Measurements from ENCODE around the gene USP37.

DNA sequence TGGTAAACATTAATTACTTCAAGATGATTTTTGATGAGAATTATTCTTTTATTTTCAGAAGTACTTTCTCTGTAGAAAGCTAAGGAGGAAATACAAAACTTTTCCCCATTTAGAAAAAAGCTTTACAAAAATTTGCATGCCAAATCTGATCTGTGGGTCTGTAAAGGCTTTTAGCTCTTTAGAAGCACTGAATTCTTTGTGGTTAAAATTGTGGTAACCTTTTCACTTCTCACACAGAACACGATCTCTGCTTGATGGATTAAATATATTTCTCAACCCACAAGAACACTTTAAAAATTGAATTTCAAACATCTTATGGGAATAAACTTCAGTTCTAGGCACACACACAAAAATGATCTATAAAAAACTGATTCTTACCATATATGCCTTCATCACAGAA is 85.5 kb downstream of the USP37 start:
- TF ChIP-seq, protein P1, sequence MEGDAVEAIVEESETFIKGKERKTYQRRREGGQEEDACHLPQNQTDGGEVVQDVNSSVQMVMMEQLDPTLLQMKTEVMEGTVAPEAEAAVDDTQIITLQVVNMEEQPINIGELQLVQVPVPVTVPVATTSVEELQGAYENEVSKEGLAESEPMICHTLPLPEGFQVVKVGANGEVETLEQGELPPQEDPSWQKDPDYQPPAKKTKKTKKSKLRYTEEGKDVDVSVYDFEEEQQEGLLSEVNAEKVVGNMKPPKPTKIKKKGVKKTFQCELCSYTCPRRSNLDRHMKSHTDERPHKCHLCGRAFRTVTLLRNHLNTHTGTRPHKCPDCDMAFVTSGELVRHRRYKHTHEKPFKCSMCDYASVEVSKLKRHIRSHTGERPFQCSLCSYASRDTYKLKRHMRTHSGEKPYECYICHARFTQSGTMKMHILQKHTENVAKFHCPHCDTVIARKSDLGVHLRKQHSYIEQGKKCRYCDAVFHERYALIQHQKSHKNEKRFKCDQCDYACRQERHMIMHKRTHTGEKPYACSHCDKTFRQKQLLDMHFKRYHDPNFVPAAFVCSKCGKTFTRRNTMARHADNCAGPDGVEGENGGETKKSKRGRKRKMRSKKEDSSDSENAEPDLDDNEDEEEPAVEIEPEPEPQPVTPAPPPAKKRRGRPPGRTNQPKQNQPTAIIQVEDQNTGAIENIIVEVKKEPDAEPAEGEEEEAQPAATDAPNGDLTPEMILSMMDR (conservative IDR thresholded peaks at IDR 0.05; ENCODE audit: low read depth, low read length): no peak
- TF ChIP-seq CHD1 (IDR thresholded peaks at IDR 0.05; ENCODE audit: low read depth, low read length) (no peak), MXI1 (IDR thresholded peaks at IDR 0.05; ENCODE audit: borderline replicate concordance, low read depth, low read length) (no peak), POLR2A (IDR thresholded peaks at IDR 0.05; ENCODE audit: low read depth, low read length) (no peak), CEBPB (IDR thresholded peaks at IDR 0.05; ENCODE audit: low read depth, low read length) (no peak), MAZ (IDR thresholded peaks at IDR 0.05; ENCODE audit: borderline replicate concordance, low read depth, low read length) (no peak)

Data from IMR-90 (cell line).